Thoracic aorta (tissue), 2 donors: ENCODE results near the gene CHFR. TPM values are rescaled to one million over a fixed set of nuclear protein-coding genes. Genes with fewer than 3 reads are reported as not detected.

ENCODE experiments used
- ATAC-seq: fragments of 150-250 bp; one replicate; pipeline ENCODE4 v1.8.0; 2017; ENCODE audit warnings: low read depth; ENCODE audit not compliant: insufficient number of reproducible peaks, low FRiP score
- DNase-seq: peaks from one replicate; pipeline ENCODE4 v3.0.0-alpha.2; 2020; ENCODE audit warnings: low spot score
- H3K27ac ChIP-seq, 2 donors: fragments of 200-600 bp; sonication (generic); 1 replicate in 1 of 2; 2 replicates in 1 of 2; pipeline ENCODE4 v1.5.1; 2016; ENCODE audit warnings: mild to moderate bottlenecking in 2 of 2, moderate library complexity in 2 of 2
- H3K27me3 ChIP-seq: fragments of 200-600 bp; sonication (generic); replicated peaks from 2 replicates; pipeline ENCODE4 v1.6.0; 2016; ENCODE audit warnings: mild to moderate bottlenecking; ENCODE audit not compliant: insufficient read depth
- H3K36me3 ChIP-seq: fragments of 200-600 bp; sonication (generic); one replicate; pipeline ENCODE4 v1.5.1; 2016
- H3K4me1 ChIP-seq, 2 donors: fragments of 200-600 bp; sonication (generic); 1 replicate in 1 of 2; 2 replicates in 1 of 2; pipeline versions ENCODE4 v1.5.1 to v1.6.0; 2016; ENCODE audit warnings: low read depth in 2 of 2, mild to moderate bottlenecking in 1 of 2; ENCODE audit not compliant: control insufficient read depth in 1 of 2
- H3K4me3 ChIP-seq: fragments of 200-600 bp; sonication (generic); 2 replicates; pipeline ENCODE4 v1.5.1; 2016; ENCODE audit warnings: mild to moderate bottlenecking
- H3K9me3 ChIP-seq: fragments of 200-600 bp; sonication (generic); 2 replicates; pipeline ENCODE4 v1.5.1; 2016
- total RNA-seq, 2 donors: library from RNA; depleted of rRNA; stranded (reverse); fragments of >200 nt; gene quantifications; one replicate each; pipeline versions ENCODE4 v1.1.0 to v1.2.3, GENCODE V29; 2016
- TF ChIP-seq, protein P1 (sequence below): fragments of 200-600 bp; sonication (generic); IDR thresholded peaks from one replicate; pipeline ENCODE4 v1.5.1; 2019; ENCODE audit warnings: antibody characterized with exemption

CHFR gene
- total RNA-seq, 2 donors from 2014 or later = 72.3 to 75.6 TPM

DNA sequence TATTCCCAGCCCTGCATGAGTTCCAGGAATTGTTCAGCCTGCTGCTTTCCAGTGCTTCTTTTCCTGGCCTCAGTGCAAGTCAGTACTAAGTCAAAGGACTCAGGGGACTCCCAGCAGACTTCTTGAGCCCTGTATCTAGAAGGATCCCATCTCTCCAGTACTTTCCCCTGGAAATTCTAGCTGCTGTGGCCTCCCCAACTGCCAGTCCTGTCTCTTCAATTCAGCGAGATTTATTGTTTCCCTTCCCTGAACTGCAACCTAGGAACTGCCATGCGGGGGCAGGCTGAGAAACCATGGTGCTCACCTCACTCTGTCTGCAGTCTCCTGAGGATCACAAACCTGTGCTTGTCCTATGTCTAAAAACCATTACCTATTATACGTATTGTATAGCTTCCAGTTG, 37.0 kb upstream of the CHFR start:
- no peak for DNase-seq
- H3K27ac ChIP-seq = no peak overlapping the region
- peaks cover 33% of the 10 kb centered on the region for H3K36me3 ChIP-seq
- H3K27me3 ChIP-seq = no peaks in the 10 kb centered on the region
- no peak overlapping the region for H3K4me3 ChIP-seq
- H3K9me3 ChIP-seq = peaks cover 97% of the 10 kb centered on the region
- ATAC-seq = no peak
- TF ChIP-seq, protein P1, sequence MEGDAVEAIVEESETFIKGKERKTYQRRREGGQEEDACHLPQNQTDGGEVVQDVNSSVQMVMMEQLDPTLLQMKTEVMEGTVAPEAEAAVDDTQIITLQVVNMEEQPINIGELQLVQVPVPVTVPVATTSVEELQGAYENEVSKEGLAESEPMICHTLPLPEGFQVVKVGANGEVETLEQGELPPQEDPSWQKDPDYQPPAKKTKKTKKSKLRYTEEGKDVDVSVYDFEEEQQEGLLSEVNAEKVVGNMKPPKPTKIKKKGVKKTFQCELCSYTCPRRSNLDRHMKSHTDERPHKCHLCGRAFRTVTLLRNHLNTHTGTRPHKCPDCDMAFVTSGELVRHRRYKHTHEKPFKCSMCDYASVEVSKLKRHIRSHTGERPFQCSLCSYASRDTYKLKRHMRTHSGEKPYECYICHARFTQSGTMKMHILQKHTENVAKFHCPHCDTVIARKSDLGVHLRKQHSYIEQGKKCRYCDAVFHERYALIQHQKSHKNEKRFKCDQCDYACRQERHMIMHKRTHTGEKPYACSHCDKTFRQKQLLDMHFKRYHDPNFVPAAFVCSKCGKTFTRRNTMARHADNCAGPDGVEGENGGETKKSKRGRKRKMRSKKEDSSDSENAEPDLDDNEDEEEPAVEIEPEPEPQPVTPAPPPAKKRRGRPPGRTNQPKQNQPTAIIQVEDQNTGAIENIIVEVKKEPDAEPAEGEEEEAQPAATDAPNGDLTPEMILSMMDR = no peak
- no peaks in the 10 kb centered on the region for H3K4me1 ChIP-seq

DNA sequence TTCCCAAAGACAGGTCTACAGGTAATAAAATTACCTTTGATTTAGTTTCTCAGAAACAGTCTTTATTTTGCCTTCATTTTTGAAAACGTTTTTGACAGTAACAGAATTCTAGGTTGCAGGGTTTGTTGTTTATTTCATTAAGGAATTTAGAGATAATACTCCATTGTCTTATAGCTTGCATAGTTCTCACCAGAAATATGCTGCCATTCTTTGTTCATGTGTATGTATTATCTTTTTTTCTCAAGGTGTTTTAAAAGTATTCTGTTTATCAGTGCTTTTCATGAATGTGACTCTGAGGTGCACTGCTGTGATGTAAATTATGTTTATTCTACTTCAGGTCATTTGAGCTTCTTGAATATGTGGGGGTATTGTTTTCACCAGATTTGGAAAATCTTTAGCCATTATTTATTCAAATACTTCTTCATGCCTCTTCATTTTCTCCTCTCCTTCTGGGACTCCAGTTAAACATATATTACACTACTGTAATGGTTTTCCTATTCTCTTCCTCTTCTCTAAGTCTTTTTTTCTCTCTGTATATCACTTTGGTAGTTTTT, 36.0 kb upstream of the CHFR start:
- Histone ChIP-seq H3K4me3 (no peak overlapping the region), H3K4me1 (no peaks in the 10 kb centered on the region), H3K27me3 (no peaks in the 10 kb centered on the region), H3K36me3 (peaks cover 25% of the 10 kb centered on the region), H3K9me3 (peaks cover 95% of the 10 kb centered on the region), H3K27ac (no peak overlapping the region)
- DNase-seq (no peak), ATAC-seq (no peak)
- TF ChIP-seq, protein P1 = no peak

DNA sequence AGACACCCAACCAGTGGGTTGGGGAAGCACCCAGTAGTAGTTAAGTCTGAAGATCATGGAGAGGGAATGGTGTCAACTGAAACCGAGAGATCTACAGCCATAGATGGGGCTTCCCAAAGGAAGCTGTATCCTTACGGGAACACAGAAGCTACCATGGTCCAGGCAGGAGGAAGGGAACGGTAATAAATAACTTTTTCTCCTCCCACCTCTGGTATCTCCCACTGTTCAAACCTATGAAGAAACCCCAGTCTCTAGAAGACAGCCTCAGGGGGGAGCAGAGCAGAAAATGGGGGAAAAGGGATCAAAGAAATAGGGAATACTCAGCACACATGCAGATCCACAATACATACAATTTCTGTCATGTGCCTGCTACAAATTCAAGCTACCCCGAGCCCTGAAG, 35.3 kb upstream of the CHFR start:
- Histone ChIP-seq H3K9me3 (peaks cover 95% of the 10 kb centered on the region), H3K36me3 (peaks cover 20% of the 10 kb centered on the region), H3K27ac (no peak overlapping the region), H3K4me1 (no peaks in the 10 kb centered on the region), H3K27me3 (no peaks in the 10 kb centered on the region), H3K4me3 (no peak overlapping the region)
- DNase-seq = no peak
- ATAC-seq = no peak
- TF ChIP-seq, protein P1 = no peak

DNA sequence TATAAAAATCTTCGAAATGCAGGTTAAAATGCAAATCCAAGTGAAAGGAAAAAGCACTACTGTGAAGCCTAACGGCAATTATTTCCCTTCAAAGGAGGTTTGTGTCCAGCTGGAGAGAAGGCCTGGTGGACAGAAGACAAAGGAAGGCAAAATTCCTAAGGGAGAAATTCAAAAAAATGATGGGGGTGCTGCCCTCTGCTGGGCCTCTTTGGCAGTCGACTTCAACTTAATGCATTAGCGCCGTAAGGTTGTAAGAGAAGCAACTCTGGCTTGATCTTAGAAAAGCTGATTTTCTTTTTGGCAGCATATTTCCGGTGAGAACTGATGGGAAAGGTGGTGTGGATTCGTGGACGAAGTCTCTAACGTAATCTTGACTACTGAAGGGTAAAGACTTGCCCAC, 34.3 kb upstream of the CHFR start:
- H3K36me3 ChIP-seq = peaks cover 13% of the 10 kb centered on the region
- TF ChIP-seq, protein P1 = no peak
- no peaks in the 10 kb centered on the region for H3K4me1 ChIP-seq
- H3K27me3 ChIP-seq = no peaks in the 10 kb centered on the region
- H3K9me3 ChIP-seq = peaks cover 95% of the 10 kb centered on the region
- H3K4me3 ChIP-seq = no peak overlapping the region
- no peak for DNase-seq
- ATAC-seq = no peak
- H3K27ac ChIP-seq = no peak overlapping the region

DNA sequence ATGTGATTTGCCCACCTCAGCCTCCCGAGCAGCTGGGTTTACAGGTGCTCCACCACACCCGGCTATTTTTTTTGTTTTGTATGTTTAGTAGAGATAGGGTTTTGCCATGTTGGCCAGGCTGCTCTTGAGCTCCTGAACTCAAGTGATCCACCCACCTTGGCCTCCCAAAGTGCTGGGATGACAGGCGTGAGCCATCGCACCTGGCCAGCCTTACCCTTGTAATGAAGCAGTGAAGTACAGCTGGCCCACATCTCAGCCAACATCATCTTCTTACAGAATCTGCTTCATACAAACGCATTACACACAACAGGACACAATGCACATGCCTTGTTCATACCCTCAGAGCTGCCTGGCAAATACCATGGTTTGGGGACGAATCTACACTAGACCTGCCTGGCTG, 31.3 kb upstream of the CHFR start:
- Histone ChIP-seq H3K27ac (no peak overlapping the region), H3K9me3 (peaks cover 93% of the 10 kb centered on the region)
- no peak for ATAC-seq

More for the DNA sequence above, 31.3 kb upstream of the CHFR start:
- no peaks in the 10 kb centered on the region for H3K27me3 ChIP-seq
- H3K4me1 ChIP-seq = no peaks in the 10 kb centered on the region
- H3K4me3 ChIP-seq = no peak overlapping the region
- H3K36me3 ChIP-seq = peaks cover 2% of the 10 kb centered on the region
- DNase-seq = no peak
- TF ChIP-seq, protein P1 = no peak
